Natural killer cell treated with Interleukin-12 subunit alpha and Interleukin-12 subunit beta and Interleukin-15 and Interleukin-18, amount 100 ng/mL, for 72 hours (primary cell): ENCODE results near the gene TMEM198. TPM values are rescaled to one million over a fixed set of nuclear protein-coding genes. Genes with fewer than 3 reads are reported as not detected.

ENCODE experiments used
- ATAC-seq, 2 donors: fragments of 150-1000 bp; cut with Tn5 transposase in 1 of 2; sonication (Bioruptor Pico), chemical (Tn5 transposase) in 1 of 2; 2 replicates each; pipeline ENCODE4 v1.10.0; 2021
- DNase-seq: peaks from one replicate; pipeline ENCODE4 v3.0.0; 2022; ENCODE audit warnings: low spot score
- H3K27ac Mint-ChIP-seq, 2 donors: 1 replicate in 1 of 2; 2 replicates in 1 of 2; pipeline ENCODE4 v1.8.0; 2022; ENCODE audit warnings: mixed read lengths in 2 of 2, mild to moderate bottlenecking in 1 of 2, moderate library complexity in 1 of 2
- H3K27me3 Mint-ChIP-seq, 2 donors: 1 replicate in 1 of 2; 2 replicates in 1 of 2; pipeline ENCODE4 v1.8.0; 2022; ENCODE audit warnings: mixed read lengths in 2 of 2
- H3K36me3 Mint-ChIP-seq: one replicate; pipeline ENCODE4 v1.8.0; 2022; ENCODE audit warnings: mixed read lengths
- H3K4me1 Mint-ChIP-seq, 2 donors: 1 replicate in 1 of 2; 2 replicates in 1 of 2; pipeline ENCODE4 v1.8.0; 2022; ENCODE audit warnings: low read depth in 2 of 2, mixed read lengths in 2 of 2, mild to moderate bottlenecking in 1 of 2
- H3K4me3 Mint-ChIP-seq: one replicate; pipeline ENCODE4 v1.8.0; 2022; ENCODE audit warnings: mixed read lengths
- H3K9me3 Mint-ChIP-seq: 2 replicates; pipeline ENCODE4 v1.8.0; 2022; ENCODE audit warnings: mixed read lengths
- total RNA-seq, 2 donors: library from RNA; stranded (reverse); gene quantifications; one replicate each; pipeline ENCODE4 v1.2.3, GENCODE V29; 2022

Gene TMEM198
- total RNA-seq, 2 donors from 2014 or later = 3.6 to 7.6 TPM

- H3K4me1 Mint-ChIP-seq = peaks cover 26 to 32% of the 10 kb centered on the region in 2 donors
- no peaks in the 10 kb centered on the region for H3K27me3 Mint-ChIP-seq
- H3K36me3 Mint-ChIP-seq = no peaks in the 10 kb centered on the region
- no peaks in the 10 kb centered on the region for H3K9me3 Mint-ChIP-seq
- no peak overlapping the region for H3K4me3 Mint-ChIP-seq
- DNase-seq (no peak), ATAC-seq (no peak)
- H3K27ac Mint-ChIP-seq = no peak overlapping the region
Observed at GRCh38 chr2:219502618-219503017, 41.2 kb upstream of the TMEM198 start.

- Mint-ChIP-seq H3K4me1 (peaks cover 10 to 22% of the 10 kb centered on the region in 2 donors), H3K4me3 (no peak overlapping the region), H3K36me3 (no peaks in the 10 kb centered on the region), H3K27me3 (peaks cover 12 to 13% of the 10 kb centered on the region in 2 donors), H3K9me3 (no peaks in the 10 kb centered on the region), H3K27ac (no peak overlapping the region)
- ATAC-seq = no peak
- DNase-seq = no peak
Observed at GRCh38 chr2:219505585-219505984, 38.2 kb upstream of the TMEM198 start.

GRCh38 chr2:219506153-219506801 lies 37.6 kb upstream of the TMEM198 start:
- no peaks in the 10 kb centered on the region for H3K9me3 Mint-ChIP-seq
- H3K4me1 Mint-ChIP-seq = peaks cover 10 to 20% of the 10 kb centered on the region in 2 donors
- H3K36me3 Mint-ChIP-seq = no peaks in the 10 kb centered on the region
- DNase-seq (no peak), ATAC-seq (no peak)
- no peak overlapping the region for H3K4me3 Mint-ChIP-seq
- H3K27ac Mint-ChIP-seq = no peak overlapping the region
- H3K27me3 Mint-ChIP-seq = peaks cover 13 to 16% of the 10 kb centered on the region in 2 donors

- Mint-ChIP-seq H3K27me3 (peaks cover 18 to 20% of the 10 kb centered on the region in 2 donors), H3K9me3 (no peaks in the 10 kb centered on the region), H3K36me3 (no peaks in the 10 kb centered on the region), H3K4me3 (no peak overlapping the region), H3K4me1 (peaks cover 10 to 14% of the 10 kb centered on the region in 2 donors), H3K27ac (no peak overlapping the region)
- no peak for DNase-seq
- no peak for ATAC-seq
Observed at GRCh38 chr2:219506802-219507526, 36.9 kb upstream of the TMEM198 start.

GRCh38 chr2:219507581-219508443 lies 36.0 kb upstream of the TMEM198 start:
- DNase-seq (no peak), ATAC-seq (no peak)
- no peak overlapping the region for H3K4me3 Mint-ChIP-seq
- no peaks in the 10 kb centered on the region for H3K9me3 Mint-ChIP-seq
- H3K27ac Mint-ChIP-seq = no peak overlapping the region
- peaks cover 10 to 14% of the 10 kb centered on the region in 2 donors for H3K4me1 Mint-ChIP-seq
- peaks cover 23 to 26% of the 10 kb centered on the region in 2 donors for H3K27me3 Mint-ChIP-seq
- H3K36me3 Mint-ChIP-seq = no peaks in the 10 kb centered on the region

GRCh38 chr2:219508444-219508734 lies 35.4 kb upstream of the TMEM198 start:
- no peak for DNase-seq
- peaks cover 10 to 18% of the 10 kb centered on the region in 2 donors for H3K4me1 Mint-ChIP-seq
- no peak overlapping the region for H3K4me3 Mint-ChIP-seq
- no peaks in the 10 kb centered on the region for H3K36me3 Mint-ChIP-seq
- no peak overlapping the region for H3K27ac Mint-ChIP-seq
- H3K9me3 Mint-ChIP-seq = no peaks in the 10 kb centered on the region
- no peak for ATAC-seq
- H3K27me3 Mint-ChIP-seq = peaks cover 28 to 30% of the 10 kb centered on the region in 2 donors

GRCh38 chr2:219508971-219509779 lies 34.7 kb upstream of the TMEM198 start:
- Mint-ChIP-seq H3K4me3 (no peak overlapping the region), H3K27ac (no peak overlapping the region), H3K4me1 (peaks cover 10 to 24% of the 10 kb centered on the region in 2 donors), H3K27me3 (peaks cover 34 to 38% of the 10 kb centered on the region in 2 donors), H3K36me3 (no peaks in the 10 kb centered on the region), H3K9me3 (no peaks in the 10 kb centered on the region)
- ATAC-seq = peak; percentile 2 to 31
- no peak for DNase-seq

- peaks cover 10 to 22% of the 10 kb centered on the region in 2 donors for H3K4me1 Mint-ChIP-seq
- DNase-seq = no peak
- ATAC-seq = peak; percentile 63 to 70
- no peak overlapping the region for H3K27ac Mint-ChIP-seq
- no peaks in the 10 kb centered on the region for H3K9me3 Mint-ChIP-seq
- peaks cover 36 to 40% of the 10 kb centered on the region in 2 donors for H3K27me3 Mint-ChIP-seq
- no peak overlapping the region for H3K4me3 Mint-ChIP-seq
- H3K36me3 Mint-ChIP-seq = no peaks in the 10 kb centered on the region
Observed at GRCh38 chr2:219509780-219510511, 33.9 kb upstream of the TMEM198 start.

- Mint-ChIP-seq H3K4me3 (no peak overlapping the region), H3K27me3 (peaks cover 39 to 42% of the 10 kb centered on the region in 2 donors), H3K36me3 (no peaks in the 10 kb centered on the region), H3K4me1 (peaks cover 10 to 22% of the 10 kb centered on the region in 2 donors), H3K9me3 (no peaks in the 10 kb centered on the region), H3K27ac (no peak overlapping the region)
- ATAC-seq (no peak), DNase-seq (no peak)
Observed at GRCh38 chr2:219510512-219511135, 33.2 kb upstream of the TMEM198 start.

GRCh38 chr2:219511547-219512325 lies 32.1 kb upstream of the TMEM198 start:
- no peak for DNase-seq
- Mint-ChIP-seq H3K27me3 (peaks cover 47 to 53% of the 10 kb centered on the region in 2 donors), H3K9me3 (no peaks in the 10 kb centered on the region), H3K4me1 (peaks cover 10 to 22% of the 10 kb centered on the region in 2 donors), H3K27ac (no peak overlapping the region), H3K4me3 (no peak overlapping the region), H3K36me3 (no peaks in the 10 kb centered on the region)
- ATAC-seq = no peak

- Mint-ChIP-seq H3K36me3 (no peaks in the 10 kb centered on the region), H3K4me3 (no peak overlapping the region), H3K4me1 (peaks cover 10 to 22% of the 10 kb centered on the region in 2 donors), H3K9me3 (no peaks in the 10 kb centered on the region), H3K27ac (no peak overlapping the region), H3K27me3 (peaks cover 55 to 62% of the 10 kb centered on the region in 2 donors)
- DNase-seq = no peak
- ATAC-seq = no peak
Observed at GRCh38 chr2:219512524-219513216, 31.2 kb upstream of the TMEM198 start.
